ENCODE data around the gene FA2H.

DNA sequence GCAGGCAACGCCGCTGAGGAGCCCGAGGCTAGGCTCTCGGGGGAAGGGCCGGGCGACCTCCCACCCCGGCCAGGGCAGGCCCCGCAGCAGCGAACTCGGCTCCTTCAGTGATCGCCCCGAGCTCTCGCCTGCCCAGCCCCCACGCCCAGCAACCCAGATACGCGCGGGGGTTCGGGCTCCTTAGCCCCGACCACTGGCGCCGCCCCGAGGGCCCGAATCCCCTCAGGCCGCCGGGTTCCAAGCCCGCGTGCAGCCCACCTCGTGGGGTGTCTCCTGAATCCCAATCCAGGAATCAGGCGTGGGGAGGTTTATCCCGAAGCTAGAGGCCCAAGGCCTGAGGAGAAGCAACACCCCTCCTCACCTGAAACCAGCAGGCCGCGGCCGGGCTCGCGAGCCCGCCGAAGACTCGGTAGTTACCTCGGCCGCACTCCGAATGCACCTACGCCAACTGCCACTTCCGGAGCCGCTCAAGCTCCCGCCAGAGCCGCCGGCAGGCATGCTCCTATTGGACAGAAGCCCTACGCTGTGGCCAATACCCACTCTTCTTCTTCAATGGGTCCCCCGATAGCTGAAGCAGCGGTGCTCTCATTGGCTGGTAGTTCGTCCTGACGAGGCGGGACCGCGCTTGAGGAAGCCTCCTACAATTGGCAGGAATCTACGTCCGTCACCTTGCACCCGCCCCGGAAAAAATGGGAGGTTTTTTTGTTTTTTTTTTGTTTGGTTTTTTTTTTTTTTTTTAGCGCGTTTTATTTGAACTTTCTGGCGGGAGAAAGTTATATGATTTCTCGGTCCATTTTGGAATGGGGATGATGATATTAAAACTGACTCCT, 108.0 kb downstream of the FA2H start, which contains the start of gene RFWD3:
- peak; percentile 21; the same call in 1 of the 2 replicates for TF ChIP-seq CTCF (CRISPR knock-in tag; IDR thresholded peaks at IDR 0.05)
- no peak for TF ChIP-seq NFE2L1 (CRISPR knock-in tag; IDR thresholded peaks at IDR 0.05; ENCODE audit: borderline replicate concordance)
- peak in 1 of 2 experiments; percentile 31; a peak in 1 of 4 replicates for TF ChIP-seq REST (IDR thresholded peaks at IDR 0.05; ENCODE audit: borderline replicate concordance in 1 of 2, low read depth in 1 of 2, low read length in 2 of 2)
- TF ChIP-seq ZBTB43 (CRISPR knock-in tag; conservative IDR thresholded peaks at IDR 0.05), result peak; percentile 74; the same call in 1 of the 2 replicates
- peak; percentile 90 for TF ChIP-seq ATF1 (CRISPR knock-in tag; IDR thresholded peaks at IDR 0.05)
- TF ChIP-seq, protein P1, sequence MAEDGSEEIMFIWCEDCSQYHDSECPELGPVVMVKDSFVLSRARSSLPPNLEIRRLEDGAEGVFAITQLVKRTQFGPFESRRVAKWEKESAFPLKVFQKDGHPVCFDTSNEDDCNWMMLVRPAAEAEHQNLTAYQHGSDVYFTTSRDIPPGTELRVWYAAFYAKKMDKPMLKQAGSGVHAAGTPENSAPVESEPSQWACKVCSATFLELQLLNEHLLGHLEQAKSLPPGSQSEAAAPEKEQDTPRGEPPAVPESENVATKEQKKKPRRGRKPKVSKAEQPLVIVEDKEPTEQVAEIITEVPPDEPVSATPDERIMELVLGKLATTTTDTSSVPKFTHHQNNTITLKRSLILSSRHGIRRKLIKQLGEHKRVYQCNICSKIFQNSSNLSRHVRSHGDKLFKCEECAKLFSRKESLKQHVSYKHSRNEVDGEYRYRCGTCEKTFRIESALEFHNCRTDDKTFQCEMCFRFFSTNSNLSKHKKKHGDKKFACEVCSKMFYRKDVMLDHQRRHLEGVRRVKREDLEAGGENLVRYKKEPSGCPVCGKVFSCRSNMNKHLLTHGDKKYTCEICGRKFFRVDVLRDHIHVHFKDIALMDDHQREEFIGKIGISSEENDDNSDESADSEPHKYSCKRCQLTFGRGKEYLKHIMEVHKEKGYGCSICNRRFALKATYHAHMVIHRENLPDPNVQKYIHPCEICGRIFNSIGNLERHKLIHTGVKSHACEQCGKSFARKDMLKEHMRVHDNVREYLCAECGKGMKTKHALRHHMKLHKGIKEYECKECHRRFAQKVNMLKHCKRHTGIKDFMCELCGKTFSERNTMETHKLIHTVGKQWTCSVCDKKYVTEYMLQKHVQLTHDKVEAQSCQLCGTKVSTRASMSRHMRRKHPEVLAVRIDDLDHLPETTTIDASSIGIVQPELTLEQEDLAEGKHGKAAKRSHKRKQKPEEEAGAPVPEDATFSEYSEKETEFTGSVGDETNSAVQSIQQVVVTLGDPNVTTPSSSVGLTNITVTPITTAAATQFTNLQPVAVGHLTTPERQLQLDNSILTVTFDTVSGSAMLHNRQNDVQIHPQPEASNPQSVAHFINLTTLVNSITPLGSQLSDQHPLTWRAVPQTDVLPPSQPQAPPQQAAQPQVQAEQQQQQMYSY (CRISPR knock-in tag; IDR thresholded peaks at IDR 0.05), result no peak
- TF ChIP-seq ARNT (IDR thresholded peaks at IDR 0.05), result no peak
- 0 out of 2 replicates have a peak, but pooled peaks have one; percentile 56 for TF ChIP-seq PREB (CRISPR knock-in tag; IDR thresholded peaks at IDR 0.05)
- no peak for TF ChIP-seq BHLHE40 (IDR thresholded peaks at IDR 0.05; ENCODE audit: low read length)
- TF ChIP-seq POLR2A (IDR thresholded peaks at IDR 0.05; ENCODE audit: insufficient read depth in 1 of 2, low read depth in 2 of 2, low read length in 2 of 2), result peak; percentile 86 to 98
- TF ChIP-seq YEATS2 (CRISPR knock-in tag; IDR thresholded peaks at IDR 0.05; ENCODE audit: borderline replicate concordance), result peak; percentile 92
- no peak; a peak in 1 of 4 replicates for TF ChIP-seq EP300 (IDR thresholded peaks at IDR 0.05; ENCODE audit: low read depth in 2 of 2, low read length in 2 of 2)
- no peak for TF ChIP-seq EP300 (CRISPR knock-in tag; IDR thresholded peaks at IDR 0.05; ENCODE audit: borderline replicate concordance)
- peak; percentile 90 for TF ChIP-seq PHF20 (CRISPR knock-in tag; IDR thresholded peaks at IDR 0.05)
